ENCODE data around the gene NEGR1.

The NEGR1 gene

GRCh38 chr1:71676979-71677925 is 605.1 kb downstream of the NEGR1 start:
- no peak for DNase-seq

- peak; percentile 26 for DNase-seq
These were observed 614.3 kb downstream of the NEGR1 start for GRCh38 chr1:71668065-71668464.

- DNase-seq = peak; percentile 75
These were observed 615.1 kb downstream of the NEGR1 start for GRCh38 chr1:71667216-71667615.

GRCh38 chr1:71666609-71667008 is 615.7 kb downstream of the NEGR1 start:
- peak; percentile 64 for DNase-seq

- peak; percentile 89 for DNase-seq
These were observed 621.9 kb downstream of the NEGR1 start for GRCh38 chr1:71660411-71660810.

GRCh38 chr1:71657891-71658679 is 624.3 kb downstream of the NEGR1 start:
- DNase-seq = peak; percentile 69

- peak; percentile 70 for DNase-seq
These were observed 625.4 kb downstream of the NEGR1 start for GRCh38 chr1:71656902-71657301.

- no peak for DNase-seq
These were observed 626.7 kb downstream of the NEGR1 start for GRCh38 chr1:71655604-71656003.

GRCh38 chr1:71653952-71654351 is 628.4 kb downstream of the NEGR1 start:
- no peak for DNase-seq

- DNase-seq = no peak
These were observed 631.1 kb downstream of the NEGR1 start for GRCh38 chr1:71651214-71651613.

GRCh38 chr1:71650119-71650518 is 632.2 kb downstream of the NEGR1 start:
- peak; percentile 58 for DNase-seq

GRCh38 chr1:71649608-71650007 is 632.7 kb downstream of the NEGR1 start:
- DNase-seq = no peak

GRCh38 chr1:71647513-71648300 is 634.6 kb downstream of the NEGR1 start:
- DNase-seq = no peak

- no peak for DNase-seq
These were observed 637.3 kb downstream of the NEGR1 start for GRCh38 chr1:71645015-71645414.

- no peak for DNase-seq
These were observed 640.4 kb downstream of the NEGR1 start for GRCh38 chr1:71641903-71642302.

- DNase-seq = peak; percentile 31
These were observed 641.3 kb downstream of the NEGR1 start for GRCh38 chr1:71640998-71641397.

- no peak for DNase-seq
These were observed 642.2 kb downstream of the NEGR1 start for GRCh38 chr1:71640116-71640515.

GRCh38 chr1:71638081-71638766 is 644.1 kb downstream of the NEGR1 start:
- peak; percentile 81 for DNase-seq

GRCh38 chr1:71635568-71635967 is 646.8 kb downstream of the NEGR1 start:
- DNase-seq = no peak

- no peak for DNase-seq
These were observed 648.2 kb downstream of the NEGR1 start for GRCh38 chr1:71634159-71634558.

GRCh38 chr1:71630073-71630472 is 652.3 kb downstream of the NEGR1 start:
- DNase-seq = no peak

GRCh38 chr1:71625004-71625403 is 657.3 kb downstream of the NEGR1 start:
- no peak for DNase-seq

Measured in fibroblast of skin of scalp (primary cell).